Smooth muscle cell (in vitro differentiated cells): ENCODE data around the gene NDUFB7. TPM values are rescaled to one million over a fixed set of nuclear protein-coding genes. Genes with fewer than 3 reads are reported as not detected.
"Not testable (repeated sequence)": the region's sequence is repeated elsewhere in the genome, so short reads cannot be mapped to it uniquely, and the experiment has no call there.

Source experiments
- DNase-seq: peaks from one replicate; lab custom pipeline; 2025; ENCODE audit not compliant: unreplicated experiment; lab: John Stamatoyannopoulos, UW
- H2AFZ ChIP-seq: fragments of 200-600 bp; sonication (generic); 2 replicates; pipeline ENCODE4 v1.6.0; 2016; ENCODE audit warnings: antibody characterized with exemption, low read depth, mild to moderate bottlenecking
- H3F3A ChIP-seq: fragments of 200-600 bp; sonication (generic); 2 replicates; pipeline ENCODE4 v1.6.0; 2017; ENCODE audit warnings: antibody characterized with exemption, low read depth
- H3K27ac ChIP-seq: fragments of 200-600 bp; sonication (generic); 2 replicates; pipeline ENCODE4 v1.5.1; 2016; ENCODE audit warnings: low read depth, mild to moderate bottlenecking
- H3K27me3 ChIP-seq: fragments of 200-600 bp; sonication (generic); 2 replicates; pipeline ENCODE4 v1.6.1; 2016; ENCODE audit warnings: low read depth, mild to moderate bottlenecking
- H3K36me3 ChIP-seq: fragments of 200-600 bp; sonication (generic); 2 replicates; pipeline ENCODE4 v1.5.1; 2016; ENCODE audit warnings: low read depth
- H3K4me1 ChIP-seq: fragments of 200-600 bp; sonication (generic); 2 replicates; pipeline ENCODE4 v1.5.1; 2016; ENCODE audit warnings: low read depth
- H3K4me2 ChIP-seq: fragments of 200-600 bp; sonication (generic); 2 replicates; pipeline ENCODE4 v1.6.0; 2016; ENCODE audit warnings: mild to moderate bottlenecking
- H3K4me3 ChIP-seq: fragments of 200-600 bp; sonication (generic); 2 replicates; pipeline ENCODE4 v1.5.1; 2016; ENCODE audit warnings: mild to moderate bottlenecking
- H3K79me2 ChIP-seq: fragments of 200-600 bp; sonication (generic); 2 replicates; pipeline ENCODE4 v1.6.0; 2016; ENCODE audit warnings: low read depth, mild to moderate bottlenecking
- H3K9ac ChIP-seq: fragments of 200-600 bp; sonication (generic); 2 replicates; pipeline ENCODE4 v1.6.0; 2016; ENCODE audit warnings: low read depth
- H3K9me3 ChIP-seq: fragments of 200-600 bp; sonication (generic); replicated peaks from 2 replicates; pipeline ENCODE4 v1.5.1; 2016; ENCODE audit warnings: low read depth
- H4K20me1 ChIP-seq: fragments of 200-600 bp; sonication (generic); 2 replicates; pipeline ENCODE4 v1.6.0; 2016; ENCODE audit warnings: low read depth
- CTCF ChIP-seq: fragments of 200-600 bp; sonication (generic); IDR thresholded peaks from 2 replicates; pipeline ENCODE4 v1.5.1; 2017; ENCODE audit warnings: borderline replicate concordance, mild to moderate bottlenecking, antibody characterized with exemption; ENCODE audit not compliant: insufficient read depth, poor library complexity, severe bottlenecking
- WGBS: methylation state at CpG from one replicate; pipeline ENCODE4 v1.1.7; 2016; ENCODE audit warnings: low lambda C conversion rate; 5-methylcytosine and 5-hydroxymethylcytosine counted together
- polyA plus RNA-seq: library from polyadenylated mRNA; unstranded; fragments of >200 nt; fragmentation: Nextera tagmentation; extraction: Ambion mirVana; gene quantifications from 2 replicates; pipeline ENCODE4 v1.2.1, GENCODE V29; 2016
- total RNA-seq: library from RNA; depleted of rRNA; stranded (reverse); fragments of >200 nt; gene quantifications from 2 replicates; pipeline ENCODE4 v1.2.3, GENCODE V29; 2014

Gene NDUFB7
- total and polyA plus RNA-seq, 2 experiments from 2014 or later: 316 to 361 TPM

GRCh38 chr19:14614099-14614412 is 42.2 kb upstream of the NDUFB7 start:
- H3K9me3 ChIP-seq: no peaks in the 10 kb centered on the region
- H3F3A ChIP-seq: no peaks in the 10 kb centered on the region
- no peak overlapping the region for H3K4me2 ChIP-seq
- TF ChIP-seq CTCF: no peak
- H3K79me2 ChIP-seq: no peaks in the 10 kb centered on the region
- H3K36me3 ChIP-seq: no peaks in the 10 kb centered on the region
- H3K27me3 ChIP-seq: no peaks in the 10 kb centered on the region
- H2AFZ ChIP-seq: no peak overlapping the region
- H3K4me1 ChIP-seq: no peaks in the 10 kb centered on the region
- DNase-seq: no peak
- no peak overlapping the region for H3K4me3 ChIP-seq
- no peaks in the 10 kb centered on the region for H4K20me1 ChIP-seq
- H3K27ac ChIP-seq: no peak overlapping the region
- no peak overlapping the region for H3K9ac ChIP-seq
- whole genome bisulfite sequencing: 79% methylated on average over 4 of the region's 4 CpGs

DNA sequence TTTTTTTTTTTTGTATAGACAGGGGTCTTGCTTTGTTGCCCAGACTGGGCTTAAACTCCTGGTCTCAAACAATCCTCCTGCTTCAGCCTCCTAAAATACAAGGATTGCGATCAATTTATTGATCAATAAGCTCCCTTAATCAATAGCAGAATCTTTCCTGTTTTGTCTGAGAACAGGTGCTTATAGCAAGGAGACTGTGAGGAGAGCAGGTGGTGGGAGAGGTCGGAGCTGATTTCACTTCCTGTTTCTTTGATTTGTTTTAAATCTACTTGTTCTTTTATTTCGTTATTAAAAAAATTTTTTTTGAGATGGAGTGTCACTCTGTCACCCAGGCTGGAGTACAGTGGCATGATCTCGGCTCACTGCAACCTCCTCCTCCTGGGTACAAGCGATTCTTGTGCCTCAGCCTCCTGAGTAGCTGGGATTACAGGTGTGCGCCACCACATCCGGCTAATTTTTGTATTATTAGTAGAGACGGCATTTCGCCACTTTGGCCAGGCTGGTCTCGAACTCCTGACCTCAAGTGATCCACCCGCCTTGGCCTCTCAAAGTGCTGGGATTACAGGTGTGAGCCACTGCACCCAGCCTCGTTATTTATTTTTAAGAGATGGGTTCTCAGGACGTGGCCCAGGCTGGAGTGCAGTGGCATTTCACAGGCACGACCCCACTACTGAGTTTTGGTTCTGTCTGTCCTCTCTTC is 41.7 kb upstream of the NDUFB7 start:
- not testable (repeated sequence) for H2AFZ ChIP-seq, DNase-seq, H3K36me3 ChIP-seq, H3K4me1 ChIP-seq, H4K20me1 ChIP-seq, H3K79me2 ChIP-seq, H3K27me3 ChIP-seq, H3K9me3 ChIP-seq, H3F3A ChIP-seq, H3K9ac ChIP-seq, H3K4me2 ChIP-seq, H3K27ac ChIP-seq, H3K4me3 ChIP-seq
- 75% methylated on average over 14 of the region's 14 CpGs for WGBS

DNA sequence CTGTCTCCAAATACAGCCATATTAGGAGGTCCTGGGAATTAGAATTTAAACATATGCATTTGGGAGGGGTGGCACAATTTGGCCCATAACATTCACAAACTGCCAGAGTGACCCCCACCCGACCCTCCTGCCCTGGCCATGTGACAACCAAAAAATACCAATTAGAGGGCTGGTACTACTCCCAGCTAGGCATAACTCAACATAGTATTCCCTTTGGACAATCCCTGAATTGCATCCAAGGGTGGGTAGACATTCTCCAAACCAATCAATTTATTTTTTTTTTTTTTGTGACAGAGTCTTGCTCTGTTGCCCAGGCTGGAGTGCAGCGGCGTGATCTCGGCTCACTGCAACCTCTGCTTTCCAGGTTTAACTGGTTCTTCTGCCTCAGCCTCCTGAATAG is 40.8 kb upstream of the NDUFB7 start:
- 82% methylated on average over 4 of the region's 4 CpGs for WGBS
- no peak overlapping the region for H3K27ac ChIP-seq
- H3K4me3 ChIP-seq: no peak overlapping the region
- H3K79me2 ChIP-seq: no peaks in the 10 kb centered on the region
- no peaks in the 10 kb centered on the region for H3K27me3 ChIP-seq
- H3K4me1 ChIP-seq: no peaks in the 10 kb centered on the region
- no peaks in the 10 kb centered on the region for H3K9me3 ChIP-seq
- no peak for DNase-seq
- no peaks in the 10 kb centered on the region for H4K20me1 ChIP-seq
- no peak overlapping the region for H2AFZ ChIP-seq
- no peaks in the 10 kb centered on the region for H3K36me3 ChIP-seq
- H3K4me2 ChIP-seq: no peak overlapping the region
- no peak overlapping the region for H3K9ac ChIP-seq
- TF ChIP-seq CTCF: no peak
- H3F3A ChIP-seq: no peaks in the 10 kb centered on the region

DNA sequence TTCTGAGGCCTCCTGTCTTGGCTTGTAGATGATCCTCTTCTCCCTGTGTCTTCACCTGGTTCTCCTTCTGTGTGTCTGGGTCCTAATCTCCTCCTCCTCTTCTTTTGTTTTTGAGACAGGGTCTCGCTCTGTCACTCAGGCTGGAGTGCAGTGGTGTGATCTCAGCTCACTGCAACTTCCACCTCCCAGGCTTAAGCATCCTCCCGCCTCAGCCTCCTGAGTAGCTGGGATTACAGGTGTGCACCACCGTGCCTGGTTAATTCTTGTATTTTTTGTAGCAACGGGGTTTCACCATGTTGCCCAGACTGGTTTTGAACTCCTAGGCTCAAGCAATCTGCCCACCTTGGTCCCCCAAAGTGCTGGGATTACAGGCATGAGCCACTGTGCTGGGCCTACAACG is 40.4 kb upstream of the NDUFB7 start:
- not testable (repeated sequence) for H3K4me2 ChIP-seq, H2AFZ ChIP-seq, H3K27me3 ChIP-seq, H3K9me3 ChIP-seq, H3K4me3 ChIP-seq, H3K79me2 ChIP-seq, H4K20me1 ChIP-seq, H3K36me3 ChIP-seq, DNase-seq, H3K9ac ChIP-seq, H3F3A ChIP-seq, H3K4me1 ChIP-seq, H3K27ac ChIP-seq
- 72% methylated on average over 5 of the region's 5 CpGs for WGBS

DNA sequence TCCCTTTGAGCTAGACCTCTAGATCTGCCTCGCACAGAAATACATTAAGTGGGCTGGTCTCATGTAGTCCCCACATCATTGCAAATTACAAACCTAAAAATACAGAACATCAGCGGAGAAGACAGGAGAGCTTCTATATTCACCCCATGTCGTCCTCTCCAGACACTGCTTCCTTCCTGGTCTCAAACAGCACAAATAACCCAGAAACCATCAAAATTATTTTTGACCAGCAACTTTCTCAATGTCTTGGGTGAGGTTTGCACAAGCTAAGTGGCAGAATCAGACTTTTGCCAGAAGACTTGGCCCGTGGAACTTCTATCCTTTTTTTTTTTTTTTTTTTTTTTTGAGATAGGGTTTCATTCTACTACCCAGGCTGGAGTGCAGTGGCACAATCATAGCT is 39.2 kb upstream of the NDUFB7 start:
- H3K27ac ChIP-seq: no peak overlapping the region
- H3K9me3 ChIP-seq: no peaks in the 10 kb centered on the region
- no peak overlapping the region for H2AFZ ChIP-seq
- H3F3A ChIP-seq: no peaks in the 10 kb centered on the region
- no peak overlapping the region for H3K4me2 ChIP-seq
- H3K36me3 ChIP-seq: no peaks in the 10 kb centered on the region
- WGBS: 71% methylated on average over 4 of the region's 4 CpGs
- no peaks in the 10 kb centered on the region for H3K27me3 ChIP-seq
- H3K4me3 ChIP-seq: no peak overlapping the region
- H3K4me1 ChIP-seq: no peaks in the 10 kb centered on the region
- no peaks in the 10 kb centered on the region for H3K79me2 ChIP-seq
- no peak overlapping the region for H3K9ac ChIP-seq
- TF ChIP-seq CTCF: no peak
- H4K20me1 ChIP-seq: no peaks in the 10 kb centered on the region
- no peak for DNase-seq
